Activated B cell treated with CpG ODN at 0.5 μM for 24 hours (primary cell): Measurements from ENCODE around the gene HOXD9. TPM values are rescaled to one million over a fixed set of nuclear protein-coding genes. Genes with fewer than 3 reads are reported as not detected.

ENCODE experiments used
- ATAC-seq: fragments of 200-7000 bp; cut with Tn5 transposase; one replicate; pipeline ENCODE4 v1.10.0; 2021; ENCODE audit warnings: low read depth, mild to moderate bottlenecking, moderate library complexity
- CTCF ChIA-PET: fragments of 350-600 bp; sonication (Branson Sonifier 250); formaldehyde crosslinking; loops from one replicate; lab custom pipeline; 2021; ENCODE audit warnings: antibody characterized with exemption; lab: Charles Lee
- POLR2A ChIA-PET: fragments of 350-600 bp; sonication (Branson Sonifier 250); formaldehyde crosslinking; loops from one replicate; lab custom pipeline; 2021; ENCODE audit warnings: antibody characterized with exemption; lab: Charles Lee
- DNase-seq: peaks from one replicate; pipeline ENCODE4 v3.0.0; 2022
- H3K27ac Mint-ChIP-seq: one replicate; pipeline ENCODE4 v1.8.0; 2020; ENCODE audit warnings: mixed read lengths
- H3K27me3 Mint-ChIP-seq: one replicate; pipeline ENCODE4 v1.8.0; 2021; ENCODE audit warnings: mixed read lengths
- H3K36me3 Mint-ChIP-seq: one replicate; pipeline ENCODE4 v1.8.0; 2021; ENCODE audit warnings: low read depth, mixed read lengths
- H3K4me1 Mint-ChIP-seq: one replicate; pipeline ENCODE4 v1.8.0; 2021; ENCODE audit warnings: mixed read lengths
- H3K4me3 Mint-ChIP-seq: one replicate; pipeline ENCODE4 v1.8.0; 2020; ENCODE audit warnings: mild to moderate bottlenecking, mixed read lengths
- H3K9me3 Mint-ChIP-seq: one replicate; pipeline ENCODE4 v1.8.0; 2020; ENCODE audit warnings: mixed read lengths
- intact Hi-C: fragments of 100-400 bp; cut with micrococcal nuclease; formaldehyde crosslinking; loops from one replicate; pipeline ENCODE4 v1.15.1; 2024
- total RNA-seq: library from RNA; stranded (reverse); gene quantifications from 2 replicates; pipeline ENCODE4 v1.2.3, GENCODE V29; 2022
- TF ChIP-seq, protein P1 (sequence below): fragments of 200-600 bp; IDR thresholded peaks from one replicate; pipeline ENCODE4 v1.8.0; 2022; ENCODE audit warnings: antibody characterized with exemption, mild to moderate bottlenecking

Gene HOXD9
- total RNA-seq, 1 donor from 2014 or later = not detected

- Mint-ChIP-seq H3K4me1 (no peaks in the 10 kb centered on the region), H3K27me3 (peaks cover 75% of the 10 kb centered on the region), H3K4me3 (no peak overlapping the region), H3K9me3 (no peaks in the 10 kb centered on the region), H3K36me3 (no peaks in the 10 kb centered on the region), H3K27ac (no peak overlapping the region)
- TF ChIP-seq, protein P1, sequence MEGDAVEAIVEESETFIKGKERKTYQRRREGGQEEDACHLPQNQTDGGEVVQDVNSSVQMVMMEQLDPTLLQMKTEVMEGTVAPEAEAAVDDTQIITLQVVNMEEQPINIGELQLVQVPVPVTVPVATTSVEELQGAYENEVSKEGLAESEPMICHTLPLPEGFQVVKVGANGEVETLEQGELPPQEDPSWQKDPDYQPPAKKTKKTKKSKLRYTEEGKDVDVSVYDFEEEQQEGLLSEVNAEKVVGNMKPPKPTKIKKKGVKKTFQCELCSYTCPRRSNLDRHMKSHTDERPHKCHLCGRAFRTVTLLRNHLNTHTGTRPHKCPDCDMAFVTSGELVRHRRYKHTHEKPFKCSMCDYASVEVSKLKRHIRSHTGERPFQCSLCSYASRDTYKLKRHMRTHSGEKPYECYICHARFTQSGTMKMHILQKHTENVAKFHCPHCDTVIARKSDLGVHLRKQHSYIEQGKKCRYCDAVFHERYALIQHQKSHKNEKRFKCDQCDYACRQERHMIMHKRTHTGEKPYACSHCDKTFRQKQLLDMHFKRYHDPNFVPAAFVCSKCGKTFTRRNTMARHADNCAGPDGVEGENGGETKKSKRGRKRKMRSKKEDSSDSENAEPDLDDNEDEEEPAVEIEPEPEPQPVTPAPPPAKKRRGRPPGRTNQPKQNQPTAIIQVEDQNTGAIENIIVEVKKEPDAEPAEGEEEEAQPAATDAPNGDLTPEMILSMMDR = no peak
- intact Hi-C loops = no loop called here
- CTCF ChIA-PET = no interaction called here
- POLR2A ChIA-PET = no interaction called here
- DNase-seq (no peak), ATAC-seq (no peak)
Observed at GRCh38 chr2:176147210-176147799, 24.8 kb downstream of the HOXD9 start.

DNA sequence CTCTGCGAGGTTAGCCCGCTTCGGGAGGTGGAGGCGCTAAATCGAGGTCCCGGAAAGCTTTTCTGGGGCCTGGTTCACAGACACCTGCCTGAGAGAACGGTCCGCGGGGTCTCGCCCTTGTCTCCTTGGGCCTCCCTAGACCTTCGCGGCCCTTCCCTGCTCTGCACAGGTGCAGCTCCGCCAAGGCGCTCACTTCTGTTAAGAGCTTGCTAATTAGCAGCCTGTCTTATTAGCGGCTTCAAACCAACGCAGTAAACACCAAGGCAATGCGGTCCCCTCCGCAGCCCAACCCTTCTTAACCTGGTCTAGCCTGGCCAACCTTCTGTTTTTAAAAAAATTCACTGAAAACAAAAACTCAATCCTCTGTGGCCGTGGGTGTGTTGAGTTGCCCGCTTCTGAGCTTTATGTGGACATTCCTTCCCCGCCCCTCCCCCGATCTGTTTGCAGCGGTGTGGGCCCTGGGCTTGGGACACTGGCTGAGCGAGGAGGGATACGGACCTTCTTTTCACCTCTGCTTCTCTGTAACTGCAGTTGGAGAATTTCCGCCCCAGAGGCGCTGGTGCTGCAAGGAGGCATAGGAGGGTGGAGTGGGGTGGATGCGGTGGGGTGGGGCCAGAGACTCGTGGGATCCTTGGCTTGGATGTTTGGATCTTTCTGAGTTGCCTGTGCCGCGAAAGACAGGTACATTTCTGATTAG lies 25.4 kb downstream of the HOXD9 start:
- H3K9me3 Mint-ChIP-seq = no peaks in the 10 kb centered on the region
- no peak for ATAC-seq
- no peak overlapping the region for H3K4me3 Mint-ChIP-seq
- no peak for DNase-seq
- no peaks in the 10 kb centered on the region for H3K4me1 Mint-ChIP-seq
- H3K27me3 Mint-ChIP-seq = peaks cover 77% of the 10 kb centered on the region
- H3K27ac Mint-ChIP-seq = no peak overlapping the region
- TF ChIP-seq, protein P1 = no peak
- H3K36me3 Mint-ChIP-seq = no peaks in the 10 kb centered on the region
- ChIA-PET POLR2A (no interaction called here), CTCF (no interaction called here)
- intact Hi-C loops = no loop called here

GRCh38 chr2:176148751-176149421 lies 26.4 kb downstream of the HOXD9 start:
- no peak for ATAC-seq
- Mint-ChIP-seq H3K4me3 (no peak overlapping the region), H3K36me3 (no peaks in the 10 kb centered on the region), H3K4me1 (no peaks in the 10 kb centered on the region), H3K27ac (no peak overlapping the region), H3K9me3 (no peaks in the 10 kb centered on the region), H3K27me3 (peaks cover 70% of the 10 kb centered on the region)
- TF ChIP-seq, protein P1 = no peak
- no peak for DNase-seq
- ChIA-PET CTCF (no interaction called here), POLR2A (no interaction called here)
- intact Hi-C loops = no loop called here

DNA sequence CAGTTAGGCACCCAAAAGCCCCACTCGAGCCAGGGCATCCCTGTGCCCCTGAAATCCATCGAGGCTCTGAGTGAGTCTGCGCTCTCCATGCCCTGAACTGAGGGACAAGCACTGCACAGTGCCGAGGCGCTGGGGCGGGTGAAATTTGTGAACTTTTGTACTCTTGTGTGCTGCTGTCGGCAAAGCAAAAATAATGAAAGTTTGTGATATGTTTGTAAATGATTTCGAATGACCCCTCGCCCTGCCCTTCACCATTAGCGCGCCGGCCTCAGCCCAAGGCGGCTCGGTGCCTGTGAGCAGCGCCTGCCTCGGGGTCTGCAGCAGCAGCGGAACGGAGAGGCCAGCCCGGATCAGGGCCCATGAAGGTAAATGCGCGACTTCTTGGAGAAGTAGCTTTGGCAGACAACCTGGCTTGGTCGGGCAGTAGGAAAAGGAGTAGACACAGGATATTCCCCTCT lies 27.0 kb downstream of the HOXD9 start:
- DNase-seq = no peak
- Mint-ChIP-seq H3K4me1 (no peaks in the 10 kb centered on the region), H3K27ac (no peak overlapping the region), H3K36me3 (no peaks in the 10 kb centered on the region), H3K4me3 (no peak overlapping the region), H3K9me3 (no peaks in the 10 kb centered on the region), H3K27me3 (peaks cover 71% of the 10 kb centered on the region)
- TF ChIP-seq, protein P1 = no peak
- ChIA-PET POLR2A (no interaction called here), CTCF (no interaction called here)
- intact Hi-C loops = no loop called here
- no peak for ATAC-seq

- H3K36me3 Mint-ChIP-seq = no peaks in the 10 kb centered on the region
- H3K27me3 Mint-ChIP-seq = peaks cover 70% of the 10 kb centered on the region
- ATAC-seq = no peak
- no peak overlapping the region for H3K4me3 Mint-ChIP-seq
- ChIA-PET CTCF (no interaction called here), POLR2A (no interaction called here)
- no peaks in the 10 kb centered on the region for H3K9me3 Mint-ChIP-seq
- no peaks in the 10 kb centered on the region for H3K4me1 Mint-ChIP-seq
- no peak for DNase-seq
- intact Hi-C loops = no loop called here
- TF ChIP-seq, protein P1 = no peak
- H3K27ac Mint-ChIP-seq = no peak overlapping the region
Observed at GRCh38 chr2:176149939-176150583, 27.5 kb downstream of the HOXD9 start.
